Sigmoid colon (tissue), 4 donors: ENCODE data around the gene CDH7.

Experiments
- POLR2A ChIP-seq, 2 donors: fragments of 450-650 bp; IDR thresholded peaks; one replicate each; pipeline ENCODE4 v1.6.1; 2016; ENCODE audit warnings: antibody characterized with exemption in 2 of 2, mild to moderate bottlenecking in 2 of 2, moderate library complexity in 2 of 2
- POLR2AphosphoS5 ChIP-seq, 4 donors: sonication (generic); formaldehyde crosslinking; IDR thresholded peaks; one replicate each; pipeline ENCODE4 v1.6.1; 2017; ENCODE audit warnings: antibody characterized with exemption in 4 of 4

DNA sequence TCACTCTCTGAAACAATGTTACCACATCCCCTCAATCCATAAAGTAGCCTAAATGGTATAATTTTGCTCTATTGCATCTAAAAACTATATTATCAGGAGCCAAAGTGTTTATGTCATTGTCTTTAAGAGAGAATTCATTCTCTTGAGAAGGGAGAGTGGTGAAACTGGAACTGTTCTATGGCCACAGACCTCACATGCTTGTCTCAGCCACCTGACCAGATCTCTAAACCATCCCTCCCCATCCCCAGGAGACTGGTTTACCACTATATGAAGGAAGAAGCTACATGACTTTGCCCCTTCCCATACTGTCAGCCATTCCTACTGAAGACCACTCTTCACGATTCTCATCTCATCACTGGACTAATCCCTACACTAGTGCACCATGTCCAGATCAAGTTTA, 9.6 kb downstream of the CDH7 start:
- no peak for TF ChIP-seq POLR2A (IDR thresholded peaks at IDR 0.05)
- TF ChIP-seq POLR2AphosphoS5 (IDR thresholded peaks at IDR 0.05) = no peak
